EL (cell line): ENCODE data around the gene C16orf96.

Experiments used
- DNase-seq: peaks from one replicate; pipeline ENCODE4 v3.0.0-alpha.2; 2016

Gene C16orf96

GRCh38 chr16:4525634-4526277 lies 30.4 kb upstream of the C16orf96 start:
- DNase-seq = no peak

- peak; percentile 48 for DNase-seq
These were observed 26.8 kb upstream of the C16orf96 start for GRCh38 chr16:4529085-4530060.

- no peak for DNase-seq
These were observed 24.3 kb upstream of the C16orf96 start for GRCh38 chr16:4531811-4532210.

- no peak for DNase-seq
These were observed 23.9 kb upstream of the C16orf96 start for GRCh38 chr16:4532238-4532637.

- no peak for DNase-seq
These were observed 22.6 kb upstream of the C16orf96 start for GRCh38 chr16:4533490-4533889.

GRCh38 chr16:4534151-4534790 lies 21.9 kb upstream of the C16orf96 start:
- no peak for DNase-seq

GRCh38 chr16:4535627-4536108 lies 20.5 kb upstream of the C16orf96 start:
- no peak for DNase-seq

- DNase-seq = no peak
These were observed 19.6 kb upstream of the C16orf96 start for GRCh38 chr16:4536391-4537106.

GRCh38 chr16:4537376-4538343 lies 18.5 kb upstream of the C16orf96 start:
- DNase-seq = peak; percentile 16

GRCh38 chr16:4538350-4539235 lies 17.5 kb upstream of the C16orf96 start, which contains the start of gene CDIP1:
TSS of gene CDIP1 (minus strand) at chr16:4538773. CDS start at chr16:4514130, 24,643 bp downstream.
- DNase-seq = peak; percentile 94

GRCh38 chr16:4539716-4540284 lies 16.3 kb upstream of the C16orf96 start:
- DNase-seq = no peak

- no peak for DNase-seq
These were observed 11.7 kb upstream of the C16orf96 start for GRCh38 chr16:4544473-4544872.

- no peak for DNase-seq
These were observed 8.0 kb upstream of the C16orf96 start for GRCh38 chr16:4548124-4548523.

- no peak for DNase-seq
These were observed 5.5 kb upstream of the C16orf96 start for GRCh38 chr16:4550591-4550990.

- no peak for DNase-seq
These were observed 3.6 kb upstream of the C16orf96 start for GRCh38 chr16:4552541-4552940.

- no peak for DNase-seq
These were observed 440 bp downstream of the C16orf96 start for GRCh38 chr16:4556580-4556979.

- DNase-seq = no peak
These were observed 1.8 kb downstream of the C16orf96 start for GRCh38 chr16:4557973-4558372.

GRCh38 chr16:4561596-4561995 lies 5.5 kb downstream of the C16orf96 start:
- DNase-seq = no peak

- no peak for DNase-seq
These were observed 8.6 kb downstream of the C16orf96 start for GRCh38 chr16:4564661-4565267.

- DNase-seq = no peak
These were observed 10.0 kb downstream of the C16orf96 start for GRCh38 chr16:4566144-4566543.
